Midbrain (tissue), 1 donor: ENCODE measurements around the gene ARHGEF39.

Experiments
- DNase-seq: peaks from one replicate; lab custom pipeline; 2025; lab: John Stamatoyannopoulos, UW

Gene ARHGEF39

GRCh38 chr9:35664531-35665470, at the start of gene ARHGEF39:
TSS of gene ARHGEF39 (minus strand) at chr9:35665195. CDS start at chr9:35665169, 26 bp downstream.
- peak; percentile 62 for DNase-seq

- no peak for DNase-seq
Measured at GRCh38 chr9:35714123-35714522, 49.1 kb upstream of the ARHGEF39 start.

DNA sequence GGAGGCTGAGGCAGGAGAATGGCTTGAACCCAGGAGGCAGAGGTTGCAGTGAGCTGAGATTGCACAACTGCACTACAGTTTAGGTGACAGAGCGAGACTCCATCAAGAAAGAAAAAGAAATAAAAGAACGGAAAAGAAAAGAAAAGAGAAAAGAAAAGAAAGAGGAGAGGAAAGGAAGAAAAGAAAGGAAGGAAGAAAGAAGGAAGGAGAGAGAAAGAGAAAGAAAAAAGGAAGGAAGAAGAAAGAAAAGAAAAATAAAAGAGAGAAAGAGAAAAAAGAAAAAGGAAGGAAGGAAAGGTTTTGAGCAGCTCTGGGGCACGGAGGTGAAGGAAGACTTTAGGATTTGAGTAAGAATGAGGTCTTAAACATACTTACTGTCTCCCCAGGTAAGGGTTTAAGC, 48.6 kb upstream of the ARHGEF39 start:
- DNase-seq = no peak

DNA sequence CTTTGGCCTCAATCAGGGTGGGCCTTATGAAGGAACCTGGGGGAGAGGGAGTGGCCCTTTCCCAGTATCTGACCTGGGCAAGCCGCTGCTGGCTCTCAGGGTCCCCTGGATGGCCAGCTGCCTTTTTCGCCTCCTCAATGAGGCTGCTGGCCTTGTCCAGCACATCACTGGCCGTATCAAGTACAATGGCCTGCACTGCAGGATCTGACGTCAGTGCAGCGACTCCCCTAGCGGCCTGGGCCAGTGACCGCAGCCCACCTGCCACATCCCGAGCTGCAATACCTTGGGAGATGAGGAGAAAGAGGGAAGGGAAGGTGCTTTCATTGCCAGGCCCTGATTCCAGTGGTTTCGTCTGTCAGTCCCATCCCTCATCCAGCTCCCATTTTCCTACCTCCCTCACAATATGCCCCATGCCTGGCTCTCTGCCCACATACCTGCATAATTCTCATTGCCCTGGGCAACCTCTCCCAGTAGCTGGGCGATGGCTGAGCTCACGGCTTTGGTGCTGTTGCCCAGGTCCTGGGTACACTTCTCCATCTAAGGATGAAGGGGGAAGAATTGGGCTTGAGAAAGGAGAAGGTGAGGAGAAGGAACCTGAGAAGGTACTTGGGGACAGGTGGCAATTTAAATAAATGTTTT, 47.9 kb upstream of the ARHGEF39 start:
- DNase-seq = no peak

- no peak for DNase-seq
Measured at GRCh38 chr9:35711501-35712428, 46.8 kb upstream of the ARHGEF39 start.

DNA sequence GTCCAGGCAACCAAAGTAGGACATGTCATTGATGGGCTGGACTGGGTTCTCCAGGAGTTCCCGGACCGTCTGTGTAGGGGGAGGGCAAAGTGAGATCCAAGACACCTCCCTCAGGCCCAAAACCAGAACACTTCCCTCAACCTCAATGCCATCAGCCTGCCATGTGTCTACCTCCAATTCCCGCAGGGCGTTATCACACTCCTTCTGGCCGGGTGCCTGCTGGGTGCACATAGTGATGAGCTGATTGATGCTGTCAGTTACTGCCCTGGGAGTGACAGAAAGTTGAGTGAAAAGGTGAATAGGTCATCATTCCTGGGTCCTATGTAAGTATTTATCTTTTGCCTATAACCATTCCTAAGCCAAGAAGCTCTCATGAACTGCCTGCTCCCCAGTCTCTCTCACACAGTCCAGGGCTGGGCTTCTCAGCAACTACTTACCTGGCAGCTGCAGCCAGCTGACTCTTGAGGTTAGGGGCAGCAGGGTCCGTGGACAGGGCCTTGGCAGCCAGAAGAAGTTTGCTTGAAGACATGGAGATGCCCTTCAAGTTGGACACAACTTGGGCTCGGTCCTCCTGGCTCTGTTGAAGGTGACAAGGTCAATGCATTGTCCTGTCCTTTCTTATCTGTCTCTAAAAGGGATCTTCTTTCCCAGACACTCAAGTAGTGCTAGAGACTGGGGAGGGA, 46.0 kb upstream of the ARHGEF39 start:
- no peak for DNase-seq

- no peak for DNase-seq
Measured at GRCh38 chr9:35708146-35708545, 43.2 kb upstream of the ARHGEF39 start.

- no peak for DNase-seq
Measured at GRCh38 chr9:35706951-35707350, 42.0 kb upstream of the ARHGEF39 start.

DNA sequence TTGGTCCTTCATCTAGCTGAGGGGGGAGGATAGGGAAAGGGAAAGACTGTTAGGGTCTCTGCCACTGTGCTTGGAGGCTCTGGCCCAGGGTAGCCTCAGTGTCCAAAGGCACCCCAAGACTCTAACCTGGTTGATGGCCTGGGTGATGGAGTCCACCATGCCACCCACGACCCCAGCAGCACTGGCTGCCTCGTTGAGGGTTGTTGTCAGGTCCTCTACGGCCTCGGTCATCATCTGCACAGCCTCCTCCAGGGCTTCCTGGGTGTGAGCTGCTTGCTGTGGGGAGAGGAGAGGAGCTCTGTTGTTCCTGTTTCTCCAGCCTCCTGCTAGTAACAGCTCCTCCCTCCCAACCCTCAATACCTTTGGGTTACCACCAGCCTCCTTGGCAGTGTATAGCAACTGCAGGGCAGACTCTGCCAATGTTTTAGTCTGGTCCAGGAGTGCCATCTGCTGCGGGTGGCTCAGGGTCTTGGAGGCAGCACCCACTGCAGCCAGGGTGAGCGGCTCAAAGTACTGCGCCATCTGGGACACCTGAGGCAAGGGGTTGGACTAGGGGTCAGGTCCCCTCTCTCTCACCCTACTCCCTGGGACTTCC, 40.9 kb upstream of the ARHGEF39 start:
- no peak for DNase-seq

DNA sequence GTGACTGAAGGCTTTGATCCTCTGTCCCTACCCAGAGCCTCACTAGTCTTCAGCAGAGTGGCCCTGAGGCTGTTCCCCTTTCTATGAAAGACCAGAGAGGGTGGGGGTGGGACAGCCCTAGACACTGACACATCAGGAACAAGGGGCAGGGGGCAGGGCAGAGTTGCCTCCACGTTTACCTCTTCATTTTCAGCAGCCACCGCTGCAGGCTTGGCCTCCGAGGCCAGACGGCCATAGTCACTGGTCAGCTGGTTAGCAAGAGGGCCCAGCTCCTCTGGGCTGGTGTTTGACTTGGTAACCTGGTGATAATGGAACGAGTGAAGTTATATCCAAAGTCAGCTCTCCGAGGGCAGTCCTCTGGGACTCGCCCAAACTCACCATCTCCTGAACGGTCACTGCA, 40.4 kb upstream of the ARHGEF39 start:
- DNase-seq = no peak

- DNase-seq = no peak
Measured at GRCh38 chr9:35703906-35704672, 39.1 kb upstream of the ARHGEF39 start.

GRCh38 chr9:35702696-35703095, 37.7 kb upstream of the ARHGEF39 start:
- no peak for DNase-seq

GRCh38 chr9:35700942-35701341, 35.9 kb upstream of the ARHGEF39 start:
- no peak for DNase-seq

DNA sequence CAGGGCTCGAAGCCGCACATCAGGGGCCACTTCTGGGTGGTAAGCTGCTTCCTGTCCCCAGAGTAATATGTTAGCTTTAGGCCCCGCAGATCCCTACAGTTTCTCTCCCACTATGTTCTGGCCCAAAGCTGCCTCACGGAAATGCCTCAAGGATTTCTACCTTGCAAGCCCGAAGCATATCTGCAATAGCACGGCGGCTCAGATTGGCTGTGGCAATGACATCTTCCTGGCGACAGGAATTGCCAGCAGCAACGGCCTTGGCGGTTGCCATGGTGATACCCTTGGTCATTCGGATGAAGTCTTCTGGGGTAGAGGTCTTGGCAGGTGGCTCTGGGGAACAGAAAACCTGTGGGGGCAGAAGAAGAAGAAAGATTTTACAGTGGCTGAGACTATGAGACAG, 35.0 kb upstream of the ARHGEF39 start:
- DNase-seq = no peak

DNA sequence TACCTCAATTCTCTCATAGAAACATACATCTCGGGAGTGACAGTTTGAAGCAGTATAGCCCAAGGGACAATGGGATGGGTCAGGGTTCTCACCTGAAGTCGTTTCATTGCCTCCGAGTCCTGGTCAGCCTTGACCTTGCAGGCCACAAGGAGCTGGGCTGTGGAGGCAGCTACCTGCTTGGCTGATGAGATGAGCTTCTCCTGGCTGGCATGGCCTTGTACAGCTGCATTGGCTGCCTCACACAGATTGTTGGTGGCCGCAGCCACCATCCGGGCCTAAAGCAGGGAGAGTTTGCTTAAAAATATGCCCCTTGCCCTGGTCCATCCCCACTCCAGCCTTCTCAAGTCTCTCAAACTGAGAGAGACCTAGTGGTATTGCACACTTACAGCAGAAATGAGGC, 33.2 kb upstream of the ARHGEF39 start:
- no peak for DNase-seq

GRCh38 chr9:35697486-35697885, 32.5 kb upstream of the ARHGEF39 start:
- no peak for DNase-seq

GRCh38 chr9:35696520-35697215, 31.7 kb upstream of the ARHGEF39 start:
- DNase-seq = peak; percentile 31

- DNase-seq = no peak
Measured at GRCh38 chr9:35695943-35696401, 31.0 kb upstream of the ARHGEF39 start.

DNA sequence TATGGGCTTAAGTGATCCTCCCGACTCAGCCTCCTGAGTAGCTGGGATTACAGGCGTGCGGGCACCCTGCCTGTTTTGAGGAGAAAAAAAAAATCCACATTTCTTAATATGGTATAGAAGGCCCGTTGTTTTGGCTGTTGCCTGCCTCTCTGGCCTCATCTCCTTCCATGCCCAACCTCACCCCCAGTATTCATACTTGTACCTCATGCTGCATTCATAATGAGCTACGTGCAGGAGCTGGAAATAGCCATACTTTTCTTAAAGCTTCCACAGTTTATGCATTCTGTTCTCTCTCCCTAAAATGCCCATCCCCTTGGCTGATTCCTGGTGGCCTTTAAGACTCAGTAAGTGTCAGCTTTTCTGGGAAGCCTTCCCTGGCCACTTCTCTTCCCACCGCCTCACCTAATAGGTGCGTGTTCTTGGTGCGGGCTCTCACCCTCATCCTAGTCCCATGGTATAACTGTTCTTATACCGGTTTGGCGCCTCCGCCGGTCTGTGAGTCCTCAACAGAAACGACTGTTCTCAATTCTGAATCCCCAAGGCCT, 26.8 kb upstream of the ARHGEF39 start:
- DNase-seq = no peak

DNA sequence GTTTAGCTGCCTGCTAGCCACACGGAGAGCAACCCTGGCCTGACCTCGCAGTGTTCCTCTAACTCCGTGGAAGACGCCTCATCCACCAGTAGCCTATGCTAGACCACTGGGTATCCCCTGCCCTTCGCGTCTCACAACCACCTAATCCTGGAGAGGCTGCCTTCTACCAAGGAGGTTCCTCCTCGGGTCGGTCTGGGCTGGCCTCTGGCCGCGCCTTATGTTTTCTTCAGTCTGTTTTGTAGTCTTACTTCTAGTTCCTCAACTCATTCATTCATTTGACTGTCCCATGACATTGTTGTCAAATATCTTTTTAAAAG, 26.3 kb upstream of the ARHGEF39 start:
- no peak for DNase-seq
